Measurements from ENCODE around the gene SECISBP2L.

GRCh38 chr15:49094923-49095322 lies 48.7 kb upstream of the SECISBP2L start:
- no peak for TF ChIP-seq CTCF (optimal IDR thresholded peaks at IDR 0.05 in 1 of 3, IDR thresholded peaks at IDR 0.05 in 1 of 3, conservative IDR thresholded peaks at IDR 0.05 in 1 of 3; ENCODE audit: extremely low read depth in 1 of 3, insufficient read depth in 2 of 3, low read length in 3 of 3)
- TF ChIP-seq EZH2 (IDR thresholded peaks at IDR 0.05; ENCODE audit: low read length): no peak

Measured in keratinocyte (primary cell).